NCI-H446 (cell line): Measurements from ENCODE around the gene COL8A1.
"Not testable (repeated sequence)": the region's sequence is repeated elsewhere in the genome, so short reads cannot be mapped to it uniquely, and the experiment has no call there.

Experiments
- DNase-seq, 2 experiments: peaks; one replicate each; lab custom pipeline; 2025; lab: John Stamatoyannopoulos, UW

Gene COL8A1

DNA sequence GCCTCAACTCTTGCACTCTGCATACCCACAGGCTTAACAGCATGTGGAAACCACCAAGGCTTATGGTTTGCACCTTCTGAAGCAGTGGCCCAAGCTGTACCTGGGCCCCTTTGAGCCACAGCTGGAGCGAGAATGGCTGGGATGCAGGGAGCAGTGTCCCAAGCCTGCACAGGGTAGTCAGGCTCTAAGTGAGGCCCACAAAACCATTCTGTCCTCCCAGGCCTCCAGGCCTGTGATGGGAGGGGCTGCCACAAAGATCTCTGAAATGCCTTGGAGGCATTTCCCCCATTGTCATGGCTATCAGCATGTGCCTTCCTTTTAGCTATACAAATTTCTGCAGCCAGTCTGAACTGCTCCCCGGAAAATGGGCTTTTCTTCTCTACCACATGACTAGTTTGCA is 166.8 kb downstream of the COL8A1 start:
- DNase-seq: no peak

DNA sequence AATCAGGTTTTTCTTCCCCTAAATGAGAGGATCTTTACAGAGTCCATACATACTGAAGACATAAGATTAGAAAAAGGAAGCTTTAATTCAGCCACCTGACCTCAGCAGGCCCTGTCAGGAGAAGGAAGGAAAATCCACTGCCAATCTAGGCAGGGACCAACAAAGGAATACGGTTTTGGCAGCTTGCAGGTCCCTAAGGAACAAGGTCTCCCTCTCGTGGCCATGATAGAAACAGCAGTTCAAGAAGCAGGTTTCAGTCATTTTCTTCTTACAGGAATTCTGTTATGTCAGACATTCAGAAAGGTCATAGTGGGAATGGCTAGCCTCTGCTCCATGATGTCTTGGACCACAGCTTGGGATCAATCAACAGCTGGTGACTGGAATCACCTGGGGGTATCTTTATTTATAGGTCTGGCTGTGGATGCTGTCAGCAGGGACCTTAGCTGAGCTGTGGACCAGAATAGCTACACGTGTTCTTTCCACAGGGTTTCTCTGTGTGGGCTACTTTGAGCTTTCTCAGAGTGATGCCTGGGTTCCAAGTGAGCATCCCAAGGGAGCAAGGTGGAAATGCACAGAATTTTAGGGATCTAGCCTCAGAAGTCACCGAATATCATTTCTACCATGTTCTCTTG is 169.9 kb downstream of the COL8A1 start:
- peak; percentile 40 to 74 for DNase-seq

GRCh38 chr3:99809565-99809964 is 171.2 kb downstream of the COL8A1 start:
- no peak for DNase-seq

DNA sequence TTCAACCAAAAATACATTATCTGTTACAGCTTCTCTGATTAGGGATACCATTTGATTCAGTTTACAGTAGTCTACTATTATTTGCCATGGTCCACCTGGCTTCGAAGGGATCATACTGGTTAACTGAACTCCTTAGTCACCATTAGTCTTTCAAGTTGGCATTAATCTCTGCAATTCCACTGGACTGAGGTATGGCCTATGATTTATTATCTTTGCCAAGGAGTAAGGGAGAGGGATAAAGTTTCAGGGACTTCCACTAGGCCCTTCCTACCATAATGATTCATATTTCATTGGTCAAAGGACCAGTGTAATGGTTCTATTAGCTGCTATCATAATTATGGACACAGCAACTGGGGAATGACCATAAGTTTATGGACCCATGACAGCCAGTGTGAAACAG is 172.0 kb downstream of the COL8A1 start:
- DNase-seq: no peak

DNA sequence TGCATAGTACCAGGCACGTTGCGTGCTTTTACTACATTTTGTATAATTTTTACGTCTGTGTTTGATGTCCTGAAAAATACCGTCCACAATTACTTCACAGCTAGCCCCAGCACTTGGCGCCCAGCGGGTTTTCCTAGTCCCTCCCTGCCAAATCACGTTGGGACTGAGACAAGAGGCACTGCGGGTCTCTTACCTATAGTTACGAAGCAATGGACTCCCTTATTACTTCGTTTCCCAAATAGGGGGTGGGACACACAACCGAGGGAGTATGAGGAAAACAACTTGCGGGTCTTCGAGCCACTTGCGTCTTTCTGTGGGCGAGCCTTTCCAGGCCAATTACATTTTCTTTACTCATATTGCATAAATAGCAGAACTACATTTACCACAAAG is 178.6 kb downstream of the COL8A1 start:
- DNase-seq: peak; percentile 31 to 35

- peak; percentile 90 to 92 for DNase-seq
These were observed 179.2 kb downstream of the COL8A1 start, which contains the start of gene CMSS1 for GRCh38 chr3:99817437-99818240. Gene CMSS1, plus strand, starts transcription at chr3:99817862.

GRCh38 chr3:99818818-99819217 is 180.4 kb downstream of the COL8A1 start:
- no peak for DNase-seq

DNA sequence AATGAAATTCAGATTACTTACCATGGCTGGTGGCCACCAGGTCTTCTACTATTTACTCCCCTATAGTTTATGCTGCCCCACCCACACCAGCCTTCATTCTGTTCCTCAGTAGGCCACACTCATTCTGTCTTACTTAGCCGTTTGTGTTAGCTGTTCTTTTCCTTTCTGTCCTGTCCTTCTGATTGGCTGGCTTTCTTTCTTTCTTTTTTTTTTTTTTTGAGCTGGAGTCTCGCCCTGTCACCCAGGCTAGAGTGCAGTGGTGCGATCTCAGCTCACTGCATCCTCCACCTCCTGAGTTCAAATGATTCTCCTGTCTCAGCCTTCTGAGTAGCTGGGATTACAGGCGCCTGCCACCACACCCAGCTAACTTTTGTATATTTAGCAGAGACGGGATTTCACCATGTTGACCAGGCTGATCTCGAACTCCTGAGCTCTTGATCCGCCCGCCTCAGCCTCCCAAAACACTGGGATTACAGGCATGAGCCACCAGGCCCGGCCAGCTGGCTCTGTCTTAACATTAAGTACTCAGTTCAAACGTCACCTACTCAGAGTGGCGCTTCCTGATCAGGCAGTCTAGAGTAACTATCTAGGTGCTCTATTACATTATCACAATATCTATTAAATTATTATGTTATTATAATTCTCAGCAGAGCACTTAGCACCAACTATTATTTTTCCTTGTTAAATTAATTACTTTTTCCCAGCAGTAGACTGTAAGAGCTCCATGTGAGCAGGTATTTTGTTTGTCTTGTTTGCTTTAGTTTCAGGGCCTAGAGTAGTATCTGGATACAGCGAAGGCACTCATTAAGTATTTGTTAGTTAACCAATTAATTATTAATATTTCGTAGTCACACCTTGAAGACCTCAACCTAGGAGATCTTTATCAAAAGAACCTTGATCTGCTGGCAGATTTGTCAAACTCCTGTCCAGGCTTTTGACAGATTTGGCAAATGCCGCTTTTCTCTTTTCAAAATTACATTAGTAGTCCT is 185.6 kb downstream of the COL8A1 start:
- DNase-seq: no peak

GRCh38 chr3:99825004-99825640 is 186.7 kb downstream of the COL8A1 start:
- DNase-seq: no peak

GRCh38 chr3:99829844-99830243 is 191.4 kb downstream of the COL8A1 start:
- DNase-seq: no peak

GRCh38 chr3:99833617-99834205 is 195.3 kb downstream of the COL8A1 start:
- no peak for DNase-seq

GRCh38 chr3:99834211-99834957 is 196.0 kb downstream of the COL8A1 start:
- DNase-seq: no peak

GRCh38 chr3:99836681-99837080 is 198.3 kb downstream of the COL8A1 start:
- DNase-seq: no peak

- DNase-seq: no peak
These were observed 199.3 kb downstream of the COL8A1 start for GRCh38 chr3:99837715-99838114.

DNA sequence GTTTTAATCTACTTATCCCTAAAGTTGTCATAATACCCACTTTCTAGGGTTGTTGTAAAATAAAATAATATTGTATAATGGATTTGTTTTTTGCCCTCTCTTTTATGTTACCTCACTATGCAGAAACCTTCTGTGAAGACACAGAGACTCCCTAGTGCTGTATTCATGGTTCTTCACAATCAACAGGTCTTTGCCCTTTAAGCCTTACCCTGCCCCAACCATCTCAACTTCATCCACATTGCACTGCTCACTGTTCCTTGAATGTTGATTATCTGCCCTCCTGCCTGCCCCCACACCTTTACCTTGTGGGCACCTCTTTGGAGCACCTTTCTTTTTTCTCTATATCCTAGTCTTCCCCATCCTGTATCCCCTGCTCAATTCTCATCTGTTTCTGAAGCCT is 200.4 kb downstream of the COL8A1 start:
- DNase-seq: no peak

DNA sequence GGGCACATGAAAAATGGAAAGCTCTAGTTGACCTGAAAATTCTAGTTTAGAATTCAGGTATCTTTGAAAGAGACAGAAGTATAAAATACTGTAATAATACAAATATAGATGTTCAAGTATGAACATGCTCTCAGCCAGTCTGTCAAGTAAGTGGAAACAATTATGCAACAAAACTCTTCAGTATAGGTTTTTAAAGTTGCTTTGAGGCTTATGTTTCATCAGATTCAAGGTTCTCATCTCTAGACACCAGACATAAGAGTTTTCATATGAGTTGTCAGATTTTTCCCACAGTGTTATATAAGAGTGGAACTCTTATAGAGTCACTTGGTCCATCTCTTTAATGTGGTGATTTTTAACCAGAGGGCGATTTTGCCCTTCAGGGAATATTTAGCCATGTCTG is 201.2 kb downstream of the COL8A1 start:
- DNase-seq: no peak

- DNase-seq: not testable (repeated sequence)
These were observed 203.6 kb downstream of the COL8A1 start for GRCh38 chr3:99841949-99842348.

GRCh38 chr3:99842826-99843589 is 204.6 kb downstream of the COL8A1 start:
- peak; percentile 18 to 52 for DNase-seq

DNA sequence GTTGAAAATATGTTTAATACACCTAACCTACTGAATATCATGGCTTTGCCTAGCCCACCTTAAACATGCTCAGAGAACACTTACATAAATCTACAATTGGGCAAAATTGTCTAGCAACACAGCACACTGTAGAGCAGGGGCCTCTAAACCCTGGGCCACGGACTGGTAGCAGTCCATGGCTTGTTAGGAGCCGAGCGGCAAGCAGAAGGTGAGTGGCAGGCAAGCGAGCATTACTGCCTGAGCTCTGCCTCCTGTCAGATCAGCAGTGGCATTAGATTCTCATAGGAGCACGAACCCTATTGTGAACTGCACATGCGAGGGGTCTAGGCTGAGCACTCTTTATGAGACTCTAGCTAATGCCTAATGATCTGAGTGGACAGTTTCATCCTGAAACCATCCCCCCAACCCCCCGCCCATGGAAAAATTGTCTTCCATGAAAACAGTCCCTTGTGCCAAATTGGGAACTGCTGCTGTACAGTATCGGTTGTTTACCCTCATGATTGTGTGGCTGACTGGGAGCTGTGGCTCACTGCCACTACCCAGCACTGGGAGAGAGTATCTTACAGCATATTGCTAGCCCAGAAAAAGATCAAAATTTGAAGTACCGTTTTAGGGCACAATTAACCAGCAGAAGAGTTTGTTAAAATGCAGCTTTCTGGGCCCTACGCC is 205.3 kb downstream of the COL8A1 start:
- peak in 1 of 2 experiments; percentile 64 for DNase-seq
